Caco-2 (cell line): ENCODE results near the gene HTR6. TPM values are rescaled to one million over a fixed set of nuclear protein-coding genes. Genes with fewer than 3 reads are reported as not detected.

Source experiments
- BruUV-seq: library from RNA; stranded (reverse); fragments of 400-500 nt; replicated peaks from 2 replicates; lab custom pipeline; 2021; lab: Mats Ljungman, UMichigan
- CTCF ChIA-PET: fragments of 300-600 bp; sonication (Branson Sonifier 250); formaldehyde crosslinking; loops from one replicate; lab custom pipeline; 2022; ENCODE audit warnings: antibody characterized with exemption; lab: Charles Lee
- POLR2A ChIA-PET: fragments of 300-600 bp; sonication (Branson Sonifier 250); formaldehyde crosslinking; loops from one replicate; lab custom pipeline; 2022; ENCODE audit warnings: antibody characterized with exemption; lab: Charles Lee
- DNase-seq, 2 experiments: peaks; one replicate each; pipeline versions ENCODE4 v3.0.0 to v3.0.0-alpha.2; 2020 to 2022
- H3K27me3 ChIP-seq: replicated peaks from 2 replicates; pipeline ENCODE4 v1.6.0; 2011; ENCODE audit warnings: low read length; ENCODE audit not compliant: control insufficient read depth, insufficient read depth
- H3K36me3 ChIP-seq: 2 replicates; pipeline ENCODE4 v1.5.1; 2011; ENCODE audit warnings: low read length; ENCODE audit not compliant: control insufficient read depth, insufficient read depth
- H3K4me1 ChIP-seq: fragments of 250-450 bp; sonication (Bioruptor Pico); 2 replicates; pipeline ENCODE4 v1.5.1; 2020; ENCODE audit warnings: mild to moderate bottlenecking
- H3K4me3 ChIP-seq: 2 replicates; pipeline ENCODE4 v1.5.1; 2011; ENCODE audit warnings: low read depth, mild to moderate bottlenecking, control low read depth, low read length
- H3K9me3 ChIP-seq: fragments of 250-450 bp; sonication (Bioruptor Pico); 2 replicates; pipeline ENCODE4 v1.5.1; 2020; ENCODE audit warnings: mild to moderate bottlenecking, moderate library complexity
- H3K27ac Mint-ChIP-seq: one replicate; pipeline ENCODE4 v1.8.0; 2022; ENCODE audit warnings: mixed read lengths; ENCODE audit not compliant: unreplicated experiment
- H3K27me3 Mint-ChIP-seq: one replicate; pipeline ENCODE4 v1.8.0; 2022; ENCODE audit warnings: mixed read lengths; ENCODE audit not compliant: insufficient read depth, unreplicated experiment
- H3K36me3 Mint-ChIP-seq: one replicate; pipeline ENCODE4 v1.8.0; 2022; ENCODE audit warnings: mild to moderate bottlenecking, mixed read lengths; ENCODE audit not compliant: insufficient read depth, unreplicated experiment
- H3K4me1 Mint-ChIP-seq: one replicate; pipeline ENCODE4 v1.8.0; 2022; ENCODE audit warnings: low read depth, mixed read lengths; ENCODE audit not compliant: unreplicated experiment
- H3K4me3 Mint-ChIP-seq: one replicate; pipeline ENCODE4 v1.8.0; 2022; ENCODE audit warnings: mild to moderate bottlenecking, moderate library complexity, mixed read lengths; ENCODE audit not compliant: unreplicated experiment
- H3K9me3 Mint-ChIP-seq: one replicate; pipeline ENCODE4 v1.8.0; 2022; ENCODE audit warnings: mixed read lengths; ENCODE audit not compliant: unreplicated experiment
- intact Hi-C: fragments of 100-400 bp; cut with micrococcal nuclease; formaldehyde crosslinking; loops from one replicate; pipeline ENCODE4 v1.10.0; 2022; ENCODE audit not compliant: unreplicated experiment
- total RNA-seq: library from RNA; stranded (reverse); gene quantifications from 2 replicates; pipeline ENCODE4 v1.2.3, GENCODE V29; 2022
- TF ChIP-seq, protein P1 (sequence below), 2 experiments: fragments of 200-600 bp in 1 of 2; IDR thresholded peaks; 1 replicate in 1 of 2; 2 replicates in 1 of 2; pipeline versions ENCODE4 v1.5.1 to v1.8.0; 2011 to 2022; ENCODE audit warnings: antibody characterized with exemption in 1 of 2, control low read depth in 1 of 2, inconsistent platforms in 1 of 2, low read depth in 1 of 2, low read length in 1 of 2, mild to moderate bottlenecking in 1 of 2, moderate library complexity in 1 of 2; ENCODE audit not compliant: insufficient read depth in 1 of 2, severe bottlenecking in 1 of 2, unreplicated experiment in 1 of 2

Gene HTR6
- total RNA-seq, 1 experiment from 2014 or later = not detected

DNA sequence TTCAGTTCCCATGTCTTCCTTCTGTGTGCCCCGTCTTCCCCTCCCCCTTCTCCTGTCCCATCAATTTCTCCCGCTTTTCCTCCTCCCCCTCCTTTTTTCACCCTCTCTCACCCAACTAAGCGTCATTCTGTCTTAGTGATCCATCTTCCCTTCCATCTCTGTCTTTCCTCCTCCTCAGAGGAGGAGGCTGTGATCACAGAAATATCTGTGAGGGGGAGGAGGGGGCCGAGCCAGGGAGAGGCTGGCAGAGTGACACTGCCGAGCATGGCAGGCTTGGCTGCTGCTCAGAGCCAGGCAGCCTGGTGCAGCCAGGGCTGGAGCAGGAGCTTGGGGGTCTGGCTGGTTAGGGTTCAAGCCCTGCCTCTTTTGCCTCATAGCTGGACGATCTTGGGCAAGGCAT lies 7.6 kb downstream of the HTR6 start:
- H3K4me1 Mint-ChIP-seq = no peaks in the 10 kb centered on the region
- CTCF ChIA-PET = no interaction called here
- TF ChIP-seq, protein P1, sequence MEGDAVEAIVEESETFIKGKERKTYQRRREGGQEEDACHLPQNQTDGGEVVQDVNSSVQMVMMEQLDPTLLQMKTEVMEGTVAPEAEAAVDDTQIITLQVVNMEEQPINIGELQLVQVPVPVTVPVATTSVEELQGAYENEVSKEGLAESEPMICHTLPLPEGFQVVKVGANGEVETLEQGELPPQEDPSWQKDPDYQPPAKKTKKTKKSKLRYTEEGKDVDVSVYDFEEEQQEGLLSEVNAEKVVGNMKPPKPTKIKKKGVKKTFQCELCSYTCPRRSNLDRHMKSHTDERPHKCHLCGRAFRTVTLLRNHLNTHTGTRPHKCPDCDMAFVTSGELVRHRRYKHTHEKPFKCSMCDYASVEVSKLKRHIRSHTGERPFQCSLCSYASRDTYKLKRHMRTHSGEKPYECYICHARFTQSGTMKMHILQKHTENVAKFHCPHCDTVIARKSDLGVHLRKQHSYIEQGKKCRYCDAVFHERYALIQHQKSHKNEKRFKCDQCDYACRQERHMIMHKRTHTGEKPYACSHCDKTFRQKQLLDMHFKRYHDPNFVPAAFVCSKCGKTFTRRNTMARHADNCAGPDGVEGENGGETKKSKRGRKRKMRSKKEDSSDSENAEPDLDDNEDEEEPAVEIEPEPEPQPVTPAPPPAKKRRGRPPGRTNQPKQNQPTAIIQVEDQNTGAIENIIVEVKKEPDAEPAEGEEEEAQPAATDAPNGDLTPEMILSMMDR (IDR thresholded peaks at IDR 0.05; ENCODE audit: insufficient read depth in 1 of 2, low read depth in 1 of 2, low read length in 1 of 2, severe bottlenecking in 1 of 2, unreplicated experiment in 1 of 2) = no peak
- no TSS peak for BruUV-seq
- no peak overlapping the region for H3K4me3 ChIP-seq
- H3K4me3 Mint-ChIP-seq = no peak overlapping the region
- H3K9me3 Mint-ChIP-seq = no peaks in the 10 kb centered on the region
- no peak overlapping the region for H3K27ac Mint-ChIP-seq
- H3K36me3 Mint-ChIP-seq = no peaks in the 10 kb centered on the region
- H3K36me3 ChIP-seq = no peaks in the 10 kb centered on the region
- POLR2A ChIA-PET = no interaction called here
- intact Hi-C loops = no loop called here
- peaks cover 5% of the 10 kb centered on the region for H3K27me3 Mint-ChIP-seq
- no peaks in the 10 kb centered on the region for H3K27me3 ChIP-seq
- no peak for DNase-seq
- no peaks in the 10 kb centered on the region for H3K4me1 ChIP-seq
- H3K9me3 ChIP-seq = no peaks in the 10 kb centered on the region

DNA sequence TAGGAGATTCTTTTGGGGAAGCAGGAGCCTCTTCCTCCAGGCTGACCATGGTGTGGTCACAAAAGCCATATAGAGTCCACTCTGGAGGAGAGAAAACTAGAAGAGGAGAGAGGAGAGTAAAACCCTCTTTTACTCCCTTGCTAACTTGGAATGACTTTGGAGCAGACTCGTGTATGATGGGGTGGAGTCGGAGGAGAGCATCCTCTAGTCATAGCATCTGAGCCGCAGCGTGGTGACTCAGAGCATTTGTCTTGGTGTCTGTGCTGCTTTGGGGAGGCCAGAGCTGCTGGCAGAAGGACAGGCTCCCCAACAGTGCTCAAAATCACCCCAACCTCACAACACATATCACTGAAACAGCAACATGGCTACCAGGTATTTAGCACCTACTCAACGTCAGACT lies 11.1 kb downstream of the HTR6 start:
- TF ChIP-seq, protein P1 (IDR thresholded peaks at IDR 0.05; ENCODE audit: insufficient read depth in 1 of 2, low read depth in 1 of 2, low read length in 1 of 2, severe bottlenecking in 1 of 2, unreplicated experiment in 1 of 2) = no peak
- H3K27me3 ChIP-seq = no peaks in the 10 kb centered on the region
- ChIA-PET CTCF (no interaction called here), POLR2A (no interaction called here)
- H3K36me3 Mint-ChIP-seq = no peaks in the 10 kb centered on the region
- no peak overlapping the region for H3K27ac Mint-ChIP-seq
- no peak overlapping the region for H3K4me3 ChIP-seq
- H3K9me3 ChIP-seq = no peaks in the 10 kb centered on the region
- H3K4me3 Mint-ChIP-seq = no peak overlapping the region
- H3K36me3 ChIP-seq = no peaks in the 10 kb centered on the region
- H3K4me1 Mint-ChIP-seq = no peaks in the 10 kb centered on the region
- H3K9me3 Mint-ChIP-seq = no peaks in the 10 kb centered on the region
- DNase-seq = no peak
- H3K4me1 ChIP-seq = no peaks in the 10 kb centered on the region
- no peaks in the 10 kb centered on the region for H3K27me3 Mint-ChIP-seq
- BruUV-seq = no TSS peak
- intact Hi-C loops = no loop called here

GRCh38 chr1:19676438-19676922 lies 11.8 kb downstream of the HTR6 start:
- Histone ChIP-seq H3K4me1 (no peaks in the 10 kb centered on the region), H3K9me3 (no peaks in the 10 kb centered on the region), H3K4me3 (no peak overlapping the region), H3K27me3 (no peaks in the 10 kb centered on the region), H3K36me3 (no peaks in the 10 kb centered on the region)
- no peaks in the 10 kb centered on the region for H3K36me3 Mint-ChIP-seq
- H3K4me3 Mint-ChIP-seq = no peak overlapping the region
- ChIA-PET CTCF (no interaction called here), POLR2A (no interaction called here)
- peak; percentile 47 to 58 for DNase-seq
- no peak overlapping the region for H3K27ac Mint-ChIP-seq
- no peaks in the 10 kb centered on the region for H3K9me3 Mint-ChIP-seq
- H3K4me1 Mint-ChIP-seq = no peaks in the 10 kb centered on the region
- BruUV-seq = no TSS peak
- TF ChIP-seq, protein P1 (IDR thresholded peaks at IDR 0.05; ENCODE audit: insufficient read depth in 1 of 2, low read depth in 1 of 2, low read length in 1 of 2, severe bottlenecking in 1 of 2, unreplicated experiment in 1 of 2) = no peak
- no peaks in the 10 kb centered on the region for H3K27me3 Mint-ChIP-seq
- intact Hi-C loops = no loop called here
